ENCODE measurements around the gene TNS3. TPM values are rescaled to one million over a fixed set of nuclear protein-coding genes. Genes with fewer than 3 reads are reported as not detected.

Gene TNS3
- total RNA-seq, 4 donors from 2014 or later: 70.9 to 112 (median 98.6) TPM

DNA sequence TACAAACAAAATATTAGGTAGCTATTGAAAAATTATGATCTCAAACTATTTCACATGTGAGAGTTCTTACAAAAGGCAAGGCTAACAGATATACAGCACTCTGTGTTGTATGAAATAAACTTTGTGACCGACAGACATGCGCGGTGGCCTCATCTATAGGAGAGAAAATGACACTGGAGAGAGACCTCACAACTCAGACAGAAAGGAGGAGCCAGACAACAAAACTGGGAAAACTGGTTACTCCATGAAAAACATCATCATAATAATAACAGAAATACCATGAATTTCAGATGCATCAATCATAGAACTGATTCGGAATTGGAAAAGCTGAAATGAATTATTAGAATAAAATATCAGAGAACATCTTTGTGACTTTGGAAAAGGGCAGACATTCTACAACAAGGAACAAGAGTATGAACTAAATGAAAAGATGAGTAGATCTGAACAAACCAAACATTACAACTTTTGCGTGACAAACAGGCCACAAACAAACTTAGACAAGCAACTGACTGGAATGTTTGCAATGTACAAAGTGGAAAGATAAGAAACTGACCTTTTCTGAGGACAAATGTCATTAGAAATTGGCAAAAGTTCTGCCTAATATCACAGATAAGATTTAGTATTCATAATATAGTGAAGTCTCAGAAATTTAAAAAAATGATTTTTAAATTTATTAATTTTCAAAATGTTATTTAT is 69.3 kb downstream of the TNS3 start:
- TF ChIP-seq, protein P1, sequence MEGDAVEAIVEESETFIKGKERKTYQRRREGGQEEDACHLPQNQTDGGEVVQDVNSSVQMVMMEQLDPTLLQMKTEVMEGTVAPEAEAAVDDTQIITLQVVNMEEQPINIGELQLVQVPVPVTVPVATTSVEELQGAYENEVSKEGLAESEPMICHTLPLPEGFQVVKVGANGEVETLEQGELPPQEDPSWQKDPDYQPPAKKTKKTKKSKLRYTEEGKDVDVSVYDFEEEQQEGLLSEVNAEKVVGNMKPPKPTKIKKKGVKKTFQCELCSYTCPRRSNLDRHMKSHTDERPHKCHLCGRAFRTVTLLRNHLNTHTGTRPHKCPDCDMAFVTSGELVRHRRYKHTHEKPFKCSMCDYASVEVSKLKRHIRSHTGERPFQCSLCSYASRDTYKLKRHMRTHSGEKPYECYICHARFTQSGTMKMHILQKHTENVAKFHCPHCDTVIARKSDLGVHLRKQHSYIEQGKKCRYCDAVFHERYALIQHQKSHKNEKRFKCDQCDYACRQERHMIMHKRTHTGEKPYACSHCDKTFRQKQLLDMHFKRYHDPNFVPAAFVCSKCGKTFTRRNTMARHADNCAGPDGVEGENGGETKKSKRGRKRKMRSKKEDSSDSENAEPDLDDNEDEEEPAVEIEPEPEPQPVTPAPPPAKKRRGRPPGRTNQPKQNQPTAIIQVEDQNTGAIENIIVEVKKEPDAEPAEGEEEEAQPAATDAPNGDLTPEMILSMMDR (IDR thresholded peaks at IDR 0.05): no peak
- ATAC-seq (ENCODE audit: low FRiP score) (no peak), DNase-seq (ENCODE audit: low spot score) (no peak)

DNA sequence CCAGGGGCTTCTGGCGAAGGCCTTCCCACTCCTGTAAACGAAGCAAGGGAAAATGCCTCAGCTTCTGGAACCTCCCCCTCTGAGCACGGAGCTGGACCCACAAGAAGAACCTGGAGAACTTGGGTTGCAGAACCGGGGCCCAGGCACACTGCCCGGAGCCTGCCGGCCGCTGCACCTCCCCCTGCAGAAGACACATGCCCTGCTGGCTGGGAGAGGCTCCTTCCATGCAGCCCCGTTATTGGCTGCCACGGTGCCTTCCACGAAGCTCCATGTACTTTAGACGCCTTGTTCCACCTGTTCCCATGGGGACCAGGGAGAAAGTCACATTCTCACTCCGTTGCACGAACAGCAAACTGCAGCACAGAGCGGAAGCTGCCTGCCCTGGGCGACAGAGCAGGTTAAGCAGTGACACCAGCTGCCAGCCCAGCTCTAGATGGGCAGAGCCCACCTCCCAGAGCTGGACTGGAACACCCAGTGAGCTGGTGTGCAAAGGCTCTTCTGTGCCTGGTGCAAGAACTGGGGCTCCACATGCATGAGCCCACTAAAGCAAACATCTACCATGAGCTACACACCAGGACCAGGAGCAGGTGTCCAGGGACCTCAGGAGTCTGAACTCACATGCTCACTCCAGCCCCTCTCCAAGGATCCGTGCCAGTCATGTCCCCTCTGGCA is 70.1 kb downstream of the TNS3 start:
- DNase-seq (ENCODE audit: low spot score): no peak
- TF ChIP-seq, protein P1 (IDR thresholded peaks at IDR 0.05): no peak
- ATAC-seq (ENCODE audit: low FRiP score): no peak

DNA sequence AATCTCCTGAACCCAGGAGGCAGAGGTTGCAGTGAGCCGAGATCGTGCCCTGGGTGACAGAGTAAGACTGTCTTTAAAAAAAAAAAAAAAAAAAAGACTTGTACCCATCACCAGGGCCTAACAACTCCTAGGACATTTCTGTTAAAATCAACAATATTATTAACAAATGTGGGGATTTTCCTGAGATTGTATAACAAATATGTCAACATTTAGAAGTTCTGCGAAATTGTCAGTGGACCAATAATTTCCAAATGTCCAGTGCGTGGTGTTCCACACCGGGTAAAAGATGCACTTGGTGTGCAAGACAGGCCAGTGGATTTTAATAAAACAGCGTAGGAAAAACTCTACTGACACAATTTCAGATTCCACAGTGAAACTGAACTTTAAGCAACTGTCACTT is 71.1 kb downstream of the TNS3 start:
- ATAC-seq (ENCODE audit: low FRiP score): no peak
- TF ChIP-seq, protein P1 (IDR thresholded peaks at IDR 0.05): no peak
- DNase-seq (ENCODE audit: low spot score): no peak

DNA sequence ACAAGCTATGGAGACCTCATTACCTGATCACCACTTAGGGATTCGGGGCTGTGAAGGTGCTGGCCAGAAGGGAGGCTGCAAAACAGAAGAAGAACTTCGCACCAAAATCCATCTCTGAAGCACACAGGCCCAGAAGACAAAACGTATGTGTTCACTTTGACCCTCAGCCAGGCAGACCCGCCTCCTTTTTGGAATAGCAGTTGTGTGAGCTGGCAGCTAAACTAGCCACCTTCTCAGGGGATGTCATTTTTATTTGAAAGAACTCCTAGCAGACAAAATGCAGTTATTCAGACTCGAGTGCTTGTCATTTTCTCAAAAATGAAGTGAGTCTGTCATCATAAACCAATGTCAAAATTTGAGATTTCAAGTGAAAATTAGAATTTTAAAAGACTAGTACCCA is 71.7 kb downstream of the TNS3 start:
- no peak for DNase-seq (ENCODE audit: low spot score)
- no peak for ATAC-seq (ENCODE audit: low FRiP score)
- TF ChIP-seq, protein P1 (IDR thresholded peaks at IDR 0.05): no peak

DNA sequence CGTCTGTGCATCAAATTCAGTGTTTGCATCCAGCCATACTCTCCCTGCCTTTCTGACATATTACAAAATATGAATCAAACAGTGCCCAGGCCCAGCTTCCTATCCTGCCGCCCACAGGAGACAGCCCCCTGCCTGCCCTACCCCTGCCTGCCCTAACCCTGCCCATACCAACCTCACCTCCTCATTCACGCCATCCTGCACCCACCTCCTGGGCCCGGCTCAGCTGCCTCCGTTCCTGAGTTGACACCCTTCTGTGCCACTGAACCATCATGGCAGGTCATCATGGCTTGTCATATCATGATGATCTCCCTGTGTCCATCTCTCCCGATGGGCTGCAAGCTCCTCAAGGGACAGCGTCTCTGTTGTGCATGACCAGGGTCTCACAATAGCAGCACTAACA is 72.3 kb downstream of the TNS3 start:
- no peak for ATAC-seq (ENCODE audit: low FRiP score)
- DNase-seq (ENCODE audit: low spot score): no peak
- TF ChIP-seq, protein P1 (IDR thresholded peaks at IDR 0.05): no peak

DNA sequence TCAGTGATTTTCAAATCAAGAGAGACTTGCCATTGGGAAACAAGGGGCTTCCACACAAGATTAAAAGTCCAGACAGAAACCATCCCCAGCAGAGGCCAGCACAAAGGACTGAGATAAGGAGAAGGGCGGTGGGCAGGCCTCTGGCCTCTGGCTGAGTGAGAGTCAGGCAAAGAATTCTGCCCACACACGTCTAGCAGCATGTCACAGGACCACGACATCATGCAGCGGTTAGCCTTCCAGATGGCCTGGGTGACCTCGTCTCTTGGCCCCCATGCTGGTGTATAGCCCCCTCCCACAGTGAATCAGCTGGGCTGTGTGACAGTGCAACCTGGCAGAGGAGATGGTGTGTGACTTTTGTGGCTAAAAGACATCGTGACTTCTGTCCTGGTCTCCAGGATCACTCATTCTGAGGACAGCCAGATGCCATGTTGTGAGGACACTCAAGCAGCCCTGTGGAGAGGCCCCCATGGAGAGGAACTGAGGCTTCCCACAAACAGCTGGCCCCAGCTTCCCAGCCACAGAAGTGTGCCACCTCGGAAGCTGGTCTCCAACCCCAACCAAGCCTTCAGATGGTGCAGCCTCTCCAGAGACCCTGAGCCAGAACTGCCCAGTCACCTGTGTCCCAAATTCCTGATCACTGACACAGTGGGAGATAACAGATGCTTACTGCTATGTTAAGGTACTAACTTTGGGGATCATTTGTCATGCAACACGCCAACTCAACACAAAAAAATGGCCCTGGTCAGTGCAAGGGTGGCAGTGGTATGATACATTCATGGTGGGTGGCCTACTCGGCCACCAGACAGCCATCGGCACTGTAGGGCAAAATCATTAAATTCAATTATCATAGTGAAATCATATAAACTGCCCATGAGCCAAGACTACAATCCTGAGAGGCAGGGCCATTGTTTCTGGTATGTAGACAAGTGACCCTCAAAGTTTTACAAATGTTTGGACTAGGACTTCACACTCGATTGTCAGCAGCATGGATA is 73.2 kb downstream of the TNS3 start:
- TF ChIP-seq, protein P1 (IDR thresholded peaks at IDR 0.05): no peak
- ATAC-seq (ENCODE audit: low FRiP score) (no peak), DNase-seq (ENCODE audit: low spot score) (no peak)

All from omental fat pad (tissue), 4 donors.